Measurements from ENCODE around the gene ADGRA3.

The ADGRA3 gene

DNA sequence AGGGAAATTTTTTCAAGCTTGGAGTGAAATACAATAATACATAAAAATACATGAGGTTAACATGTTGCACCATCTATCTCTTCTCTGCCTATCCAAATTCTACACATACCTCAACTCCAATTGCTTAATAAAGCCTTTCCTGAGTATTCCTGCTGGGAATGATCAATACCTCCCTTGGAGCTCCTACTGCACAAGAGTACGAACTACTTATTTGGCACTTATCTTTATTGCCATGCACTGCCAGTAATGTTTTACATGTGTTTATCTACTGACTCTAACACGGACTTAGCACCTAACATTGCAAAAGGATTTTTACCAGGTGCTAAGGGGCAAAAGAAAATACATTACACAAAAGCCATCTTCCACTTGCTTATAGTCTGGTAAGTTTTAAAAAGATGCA, 80.2 kb downstream of the ADGRA3 start:
- TF ChIP-seq, protein P1, sequence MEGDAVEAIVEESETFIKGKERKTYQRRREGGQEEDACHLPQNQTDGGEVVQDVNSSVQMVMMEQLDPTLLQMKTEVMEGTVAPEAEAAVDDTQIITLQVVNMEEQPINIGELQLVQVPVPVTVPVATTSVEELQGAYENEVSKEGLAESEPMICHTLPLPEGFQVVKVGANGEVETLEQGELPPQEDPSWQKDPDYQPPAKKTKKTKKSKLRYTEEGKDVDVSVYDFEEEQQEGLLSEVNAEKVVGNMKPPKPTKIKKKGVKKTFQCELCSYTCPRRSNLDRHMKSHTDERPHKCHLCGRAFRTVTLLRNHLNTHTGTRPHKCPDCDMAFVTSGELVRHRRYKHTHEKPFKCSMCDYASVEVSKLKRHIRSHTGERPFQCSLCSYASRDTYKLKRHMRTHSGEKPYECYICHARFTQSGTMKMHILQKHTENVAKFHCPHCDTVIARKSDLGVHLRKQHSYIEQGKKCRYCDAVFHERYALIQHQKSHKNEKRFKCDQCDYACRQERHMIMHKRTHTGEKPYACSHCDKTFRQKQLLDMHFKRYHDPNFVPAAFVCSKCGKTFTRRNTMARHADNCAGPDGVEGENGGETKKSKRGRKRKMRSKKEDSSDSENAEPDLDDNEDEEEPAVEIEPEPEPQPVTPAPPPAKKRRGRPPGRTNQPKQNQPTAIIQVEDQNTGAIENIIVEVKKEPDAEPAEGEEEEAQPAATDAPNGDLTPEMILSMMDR (conservative IDR thresholded peaks at IDR 0.05; ENCODE audit: low read depth, low read length) = no peak
- DNase-seq (ENCODE audit: low read depth) = no peak
- H3K4me3 ChIP-seq (ENCODE audit: low read length) = no peak overlapping the region

DNA sequence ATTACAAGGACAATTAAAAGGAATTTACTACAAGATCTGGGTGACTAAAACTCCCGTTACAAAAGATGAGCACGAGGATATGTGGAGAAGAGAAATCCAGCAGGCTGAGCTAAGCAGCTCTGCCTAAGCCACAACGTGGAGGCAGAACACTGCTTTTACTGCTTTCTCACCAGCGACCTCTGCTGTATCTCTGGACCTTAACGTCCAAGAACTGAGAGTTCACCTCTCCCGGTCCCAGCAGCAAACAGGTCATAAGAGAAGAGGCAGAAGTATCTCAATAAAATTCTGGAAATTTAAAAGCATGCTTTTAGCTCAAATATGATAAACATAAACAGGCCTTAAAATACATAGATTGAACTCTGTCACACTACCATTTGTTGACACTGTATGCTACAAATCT, 81.0 kb downstream of the ADGRA3 start:
- DNase-seq (ENCODE audit: low read depth) = peak; percentile 31

DNA sequence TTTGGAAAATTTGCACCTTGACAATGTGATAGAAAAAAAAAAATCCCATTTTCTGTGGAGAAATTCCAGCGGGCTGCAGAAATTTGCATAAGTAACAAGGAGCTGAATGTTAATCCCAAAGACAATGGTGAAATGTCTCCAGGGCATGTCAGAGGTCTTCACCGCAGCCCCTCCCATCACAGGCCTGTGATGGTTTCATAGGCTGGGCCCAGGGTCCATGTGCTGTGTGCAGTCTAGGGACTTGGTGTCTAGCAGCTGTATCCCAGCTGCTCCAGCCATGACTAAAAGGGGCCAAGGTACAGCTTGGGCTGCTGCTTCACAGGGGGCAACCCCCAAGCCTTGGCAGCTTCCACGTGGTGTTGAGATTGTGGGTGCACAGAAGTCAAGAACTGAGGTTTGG, 85.2 kb downstream of the ADGRA3 start:
- no peak for DNase-seq (ENCODE audit: low read depth)
- TF ChIP-seq, protein P1 (conservative IDR thresholded peaks at IDR 0.05; ENCODE audit: low read depth, low read length) = no peak
- H3K4me3 ChIP-seq (ENCODE audit: low read length) = no peak overlapping the region

More for the DNA sequence above, 81.0 kb downstream of the ADGRA3 start:
- no peak overlapping the region for H3K4me3 ChIP-seq (ENCODE audit: low read length)
- TF ChIP-seq, protein P1 (conservative IDR thresholded peaks at IDR 0.05; ENCODE audit: low read depth, low read length) = peak; percentile 75

DNA sequence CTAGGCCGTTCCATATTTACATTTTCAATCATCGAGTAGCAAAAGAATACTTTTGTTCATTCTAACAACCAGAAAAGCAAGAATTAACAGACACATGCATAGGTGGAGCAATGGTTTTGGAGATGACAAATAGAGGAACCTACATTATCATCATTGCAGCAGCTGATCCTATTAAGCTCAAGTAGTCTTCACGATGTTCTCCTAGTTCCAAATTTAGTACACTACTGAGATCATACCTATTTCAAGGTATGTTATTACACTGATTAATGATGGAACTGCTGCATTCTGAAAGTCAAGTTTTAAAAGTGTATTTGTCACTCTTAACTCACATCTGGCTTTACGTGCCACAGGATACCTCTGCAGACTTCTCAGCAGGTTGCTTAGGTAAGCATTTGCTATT, 87.4 kb downstream of the ADGRA3 start:
- no peak for DNase-seq (ENCODE audit: low read depth)
- no peak overlapping the region for H3K4me3 ChIP-seq (ENCODE audit: low read length)
- TF ChIP-seq, protein P1 (conservative IDR thresholded peaks at IDR 0.05; ENCODE audit: low read depth, low read length) = no peak

DNA sequence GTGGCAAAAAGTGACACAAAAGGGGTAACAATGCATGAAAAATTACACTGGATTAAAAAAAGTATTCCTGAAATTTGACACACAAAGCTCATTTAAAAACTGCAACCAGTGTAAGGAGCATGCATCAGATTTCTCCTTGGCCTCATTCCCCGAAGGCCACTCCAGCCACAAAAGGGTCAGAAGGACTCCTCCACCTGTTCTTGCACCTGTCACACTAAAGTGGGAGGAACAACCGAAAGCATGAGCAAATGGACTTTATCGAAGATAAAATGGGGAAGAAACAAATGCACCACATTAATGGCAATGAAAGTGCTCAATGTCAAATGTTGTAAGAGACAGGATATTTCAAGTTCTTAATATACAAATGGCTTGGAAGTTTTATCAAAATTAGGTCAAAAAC, 88.2 kb downstream of the ADGRA3 start:
- TF ChIP-seq, protein P1 (conservative IDR thresholded peaks at IDR 0.05; ENCODE audit: low read depth, low read length) = no peak
- no peak for DNase-seq (ENCODE audit: low read depth)
- H3K4me3 ChIP-seq (ENCODE audit: low read length) = no peak overlapping the region

DNA sequence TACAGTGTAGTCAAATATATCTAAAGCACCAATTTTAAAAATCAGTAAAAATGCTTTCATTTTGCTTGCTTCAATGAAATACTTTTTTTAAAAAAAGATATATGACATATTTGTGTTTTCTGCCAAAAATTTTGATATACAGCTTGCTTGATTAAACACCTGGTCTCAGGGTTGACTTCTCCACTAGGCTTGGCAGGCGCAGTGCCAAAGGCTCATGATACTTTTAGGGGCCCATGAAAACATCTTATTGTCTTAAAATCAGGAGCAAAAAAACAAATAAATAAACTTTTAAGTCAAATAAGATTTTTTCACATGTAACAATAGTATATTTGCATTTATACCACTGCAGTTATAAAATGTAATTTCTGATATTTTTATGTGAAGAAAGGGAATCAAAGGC, 95.6 kb downstream of the ADGRA3 start:
- no peak overlapping the region for H3K4me3 ChIP-seq (ENCODE audit: low read length)
- DNase-seq (ENCODE audit: low read depth) = no peak
- TF ChIP-seq, protein P1 (conservative IDR thresholded peaks at IDR 0.05; ENCODE audit: low read depth, low read length) = no peak

DNA sequence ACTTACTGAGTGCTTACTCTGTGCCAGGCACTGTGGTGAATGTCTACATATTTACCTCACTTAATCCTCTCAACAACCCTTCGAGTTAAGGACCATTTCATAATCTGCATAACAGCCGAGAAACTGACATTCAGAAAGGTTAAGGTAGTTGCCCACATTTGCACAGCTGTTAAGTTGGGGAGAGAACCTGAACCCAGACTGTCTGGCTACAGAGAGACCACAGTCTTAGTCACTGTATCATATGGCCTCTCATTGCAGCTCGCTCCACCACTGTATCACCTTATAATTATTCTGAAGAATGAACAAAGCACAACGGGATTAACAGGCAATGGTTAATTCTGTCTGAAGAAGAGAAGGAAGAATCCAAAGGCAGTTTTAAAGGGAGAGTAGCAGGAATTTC, 98.5 kb downstream of the ADGRA3 start:
- TF ChIP-seq, protein P1 (conservative IDR thresholded peaks at IDR 0.05; ENCODE audit: low read depth, low read length) = no peak
- peak; percentile 46 for DNase-seq (ENCODE audit: low read depth)
- H3K4me3 ChIP-seq (ENCODE audit: low read length) = no peak overlapping the region

Data from retinal pigment epithelial cell (primary cell).